Activated T-cell treated with anti-CD3 and anti-CD28 coated beads, Interleukin-2, amount 50 U/mL, for 48 hours (primary cell): ENCODE data around the gene SARNP.
"Not testable (repeated sequence)": the region's sequence is repeated elsewhere in the genome, so short reads cannot be mapped to it uniquely, and the experiment has no call there.

Source experiments
- DNase-seq, 2 experiments: peaks; one replicate each; pipeline ENCODE4 v3.0.0-alpha.2; 2020

The SARNP gene

DNA sequence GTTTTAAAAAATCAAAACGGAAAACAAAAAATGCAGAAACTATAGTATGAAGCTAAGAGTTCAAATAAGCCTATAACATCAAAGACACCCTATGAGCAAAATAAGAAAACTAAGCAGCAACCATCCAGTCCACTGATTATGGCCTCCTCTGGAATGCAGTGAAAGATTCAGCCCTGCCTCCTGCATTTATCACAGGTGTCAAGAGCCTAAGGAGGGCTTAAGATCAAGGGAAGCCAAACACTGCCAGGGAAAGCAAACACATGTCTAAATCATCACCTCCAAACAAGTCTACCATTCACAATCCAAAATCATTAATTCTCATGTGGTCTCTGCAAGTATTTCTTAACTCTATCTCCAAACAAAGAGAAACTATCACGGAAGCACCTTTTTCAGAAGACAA, 28.4 kb downstream of the SARNP start:
- no peak for DNase-seq

DNA sequence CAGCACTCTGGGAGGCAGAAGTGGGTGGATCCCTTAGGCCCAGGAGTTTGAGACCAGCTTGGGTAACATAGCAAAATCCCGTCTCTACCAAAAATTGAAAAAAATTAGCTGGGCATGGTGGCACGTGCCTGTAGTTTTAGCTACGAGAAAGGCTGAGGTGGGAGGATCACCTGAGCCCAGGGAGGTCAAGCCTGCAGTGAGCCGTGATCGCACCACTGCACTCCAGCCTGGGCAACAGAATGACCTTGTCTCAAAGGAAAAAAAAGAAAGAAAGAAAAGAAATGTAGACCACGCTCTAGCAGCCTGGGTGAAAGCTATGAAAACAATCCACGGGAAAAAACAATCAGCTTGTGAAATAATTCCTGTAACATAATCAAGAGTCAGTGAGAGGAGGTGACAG, 29.0 kb downstream of the SARNP start:
- no peak for DNase-seq

DNA sequence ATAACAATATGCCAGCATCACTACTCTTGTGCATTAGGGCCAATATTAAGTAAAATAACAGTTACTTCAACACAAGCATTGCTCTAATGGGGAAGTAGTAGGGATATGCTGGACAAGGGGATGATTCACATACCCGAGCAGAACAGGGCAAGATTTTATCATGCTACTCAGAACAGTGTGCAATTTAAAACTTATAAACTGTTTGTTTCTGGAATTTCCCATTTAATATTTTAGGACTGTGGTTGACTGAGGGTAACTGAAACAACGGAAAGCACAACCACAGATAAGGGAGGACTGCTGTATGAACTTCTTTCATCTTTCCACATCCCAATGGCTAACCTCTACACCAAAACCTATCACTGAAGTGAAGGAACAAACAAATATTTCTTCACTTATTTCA, 36.8 kb downstream of the SARNP start:
- DNase-seq, result no peak

DNA sequence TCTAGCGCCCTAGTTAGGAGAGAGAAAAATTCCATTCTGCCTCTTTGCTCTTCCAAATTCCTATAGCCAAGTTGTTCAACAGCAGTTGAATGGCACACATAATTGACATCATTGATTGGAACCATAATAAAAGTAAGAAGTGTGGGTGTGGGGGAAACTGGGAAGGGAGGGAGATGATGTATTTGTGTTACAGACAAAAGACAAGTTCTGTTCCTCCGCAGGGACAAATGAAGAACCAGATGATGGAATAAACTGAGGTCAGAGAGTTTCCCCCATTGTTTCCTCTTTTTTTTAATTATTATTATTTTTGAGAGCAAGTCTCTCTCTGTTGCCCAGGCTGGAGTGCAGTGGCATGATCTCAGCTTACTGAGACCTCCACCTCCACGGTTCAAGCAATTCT, 39.7 kb downstream of the SARNP start:
- DNase-seq, result no peak

DNA sequence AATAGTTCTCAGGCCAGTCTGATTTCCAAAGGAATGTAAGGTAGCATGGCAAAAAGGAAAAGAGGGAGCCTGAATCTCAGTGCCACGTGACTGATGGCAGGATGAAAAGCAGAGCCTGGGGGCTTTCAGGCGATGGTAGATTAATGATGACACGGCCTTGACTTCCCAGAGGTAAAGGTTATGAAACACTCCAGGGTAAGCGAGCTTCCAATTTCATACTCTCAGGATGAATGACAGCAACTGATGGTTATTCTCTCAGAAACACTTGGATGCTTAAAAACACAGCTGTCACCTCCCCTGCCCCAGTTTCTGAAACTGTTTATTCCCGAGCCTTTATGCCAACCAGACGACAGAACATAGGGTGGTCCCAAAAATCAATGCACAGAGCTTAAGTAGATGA, 45.8 kb downstream of the SARNP start:
- no peak for DNase-seq

DNA sequence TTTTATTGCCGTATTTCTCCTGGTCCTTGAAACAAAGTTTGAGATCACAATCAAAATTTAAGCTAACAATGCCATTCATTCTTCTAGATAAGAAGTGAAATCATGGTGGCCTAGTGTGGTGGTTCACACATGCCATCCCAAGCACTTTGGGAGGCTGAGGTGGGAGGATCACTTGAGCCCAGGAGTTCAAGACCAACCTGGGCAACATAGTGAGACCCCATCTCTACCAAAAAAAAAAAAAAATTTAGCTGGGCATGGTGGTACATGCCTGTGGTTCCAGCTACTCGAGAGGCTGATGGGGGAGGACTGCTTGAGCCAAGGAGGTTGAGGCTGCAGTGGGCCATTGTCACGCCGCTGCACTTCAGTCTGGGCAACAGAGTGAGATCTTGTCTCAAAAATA, 50.4 kb downstream of the SARNP start:
- no peak for DNase-seq

DNA sequence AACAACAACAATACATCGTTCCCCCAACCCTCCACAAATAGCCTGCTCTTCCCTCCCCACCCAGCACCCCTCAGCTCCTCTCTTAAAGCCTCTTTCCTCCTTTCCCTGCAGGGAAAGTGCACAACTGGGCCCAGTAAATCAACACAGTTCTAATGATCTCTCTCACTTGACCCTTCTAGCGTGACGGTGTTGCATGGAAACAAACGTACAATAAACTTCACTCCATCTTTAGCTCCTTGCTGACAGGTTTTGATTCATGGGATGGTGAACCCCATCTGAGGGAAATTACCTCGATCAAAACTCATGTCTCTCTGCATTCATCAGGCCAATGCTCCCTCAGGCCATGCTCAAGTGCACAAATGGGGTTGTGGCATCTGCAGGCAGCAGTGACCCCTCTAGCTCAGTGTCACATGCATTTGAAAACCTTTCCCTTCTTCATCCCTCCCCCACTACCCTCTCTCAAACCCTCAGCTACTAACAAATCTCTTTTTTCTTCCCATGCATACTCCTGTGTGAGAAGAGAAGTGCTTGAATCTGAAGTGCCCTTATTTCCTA, 51.7 kb downstream of the SARNP start:
- DNase-seq, result no peak

DNA sequence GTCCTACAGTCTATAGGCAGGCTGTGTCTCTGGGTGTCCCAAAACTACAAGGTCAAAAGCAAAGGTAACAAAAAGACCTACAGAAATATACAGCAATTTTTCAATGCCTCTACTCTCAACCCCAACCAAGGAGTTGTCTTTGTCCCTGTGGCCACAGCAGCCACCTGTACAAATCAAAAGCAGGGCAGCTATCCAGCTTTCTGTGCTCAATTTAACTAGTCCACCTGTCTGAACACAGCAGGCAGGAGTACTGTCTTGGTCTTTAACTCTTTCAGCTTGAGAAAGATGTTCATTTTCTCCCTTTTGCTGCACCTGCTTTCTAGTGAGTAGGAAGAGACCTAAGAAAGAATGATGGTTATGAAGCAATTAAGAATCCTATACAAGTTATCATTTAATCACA, 54.9 kb downstream of the SARNP start:
- DNase-seq, result no peak

DNA sequence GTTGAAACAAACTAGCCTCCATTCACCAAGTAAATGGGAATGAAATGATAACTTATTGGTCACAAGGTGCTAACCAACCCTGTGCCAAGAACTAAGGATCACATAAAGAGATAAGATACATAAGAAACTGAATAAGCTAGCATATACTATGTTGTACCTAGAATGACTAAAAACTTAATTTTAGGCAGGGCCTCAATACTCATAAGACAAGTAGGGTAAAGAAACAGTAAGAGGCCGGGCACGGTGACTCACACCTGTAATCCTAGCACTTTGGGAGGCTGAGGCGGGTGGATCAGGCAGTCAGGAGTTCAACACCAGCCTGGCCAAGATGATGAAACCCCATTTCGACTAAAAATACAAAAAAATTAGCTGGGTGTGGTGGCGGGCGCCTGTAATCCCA, 56.9 kb downstream of the SARNP start:
- peak; percentile 76 for DNase-seq

DNA sequence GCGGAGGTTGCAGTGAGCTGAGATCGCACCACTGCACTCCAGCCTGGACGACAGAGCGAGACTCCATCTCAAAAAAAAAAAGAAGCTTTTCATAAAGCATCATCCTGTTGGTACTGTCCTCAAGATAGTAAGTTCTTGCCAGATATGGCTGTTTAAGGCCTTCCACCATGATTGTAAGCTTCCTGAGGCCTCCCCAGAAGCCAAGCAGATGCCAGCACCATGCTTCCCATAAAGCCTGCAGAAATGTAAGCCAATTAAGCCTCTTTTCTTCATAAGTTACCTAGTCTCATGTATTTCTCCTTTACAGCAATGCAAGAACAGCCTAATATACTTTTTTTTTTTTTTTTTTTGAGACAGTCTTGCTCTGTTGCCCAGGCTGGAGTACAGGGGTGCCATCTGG, 58.9 kb downstream of the SARNP start:
- DNase-seq, result not testable (repeated sequence)

DNA sequence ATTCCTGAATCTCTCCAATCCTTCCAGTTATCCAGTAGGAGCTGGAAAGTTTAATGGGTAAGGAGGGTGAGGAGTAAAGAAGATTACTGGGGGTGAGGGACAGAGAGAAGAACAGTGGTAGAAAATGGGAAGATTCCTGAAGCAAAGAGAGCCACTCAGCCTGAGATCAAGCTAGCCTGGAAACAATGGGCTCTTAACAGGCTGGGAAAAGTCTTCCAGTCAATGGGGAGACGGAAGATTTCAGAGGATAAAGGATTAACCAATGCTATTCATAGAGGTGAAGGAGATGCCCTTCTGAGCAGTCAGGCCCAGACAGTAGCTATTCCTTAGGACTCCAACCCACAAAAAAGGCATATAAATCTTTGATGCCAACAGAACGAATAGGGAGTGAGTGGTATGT, 59.8 kb downstream of the SARNP start:
- DNase-seq, result no peak

DNA sequence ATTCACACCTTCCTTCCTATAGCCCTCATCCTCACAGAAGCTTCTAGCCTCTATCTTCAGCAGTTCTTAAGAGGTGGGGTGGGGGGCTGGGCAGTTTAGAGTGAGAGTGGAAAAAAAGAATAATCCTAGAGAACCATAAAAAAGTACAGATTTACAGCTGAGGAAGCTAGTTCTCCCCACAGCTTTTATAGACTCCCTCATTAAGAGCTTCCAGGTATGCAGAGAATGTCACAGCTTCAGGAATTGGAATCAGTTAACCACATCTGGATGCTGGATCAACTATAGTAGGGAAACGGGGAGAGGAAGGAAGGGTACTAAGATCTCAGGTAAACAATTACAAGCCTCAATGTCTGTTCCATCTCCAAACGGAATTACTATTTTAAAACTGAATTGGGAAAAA, 62.3 kb downstream of the SARNP start:
- DNase-seq, result no peak

DNA sequence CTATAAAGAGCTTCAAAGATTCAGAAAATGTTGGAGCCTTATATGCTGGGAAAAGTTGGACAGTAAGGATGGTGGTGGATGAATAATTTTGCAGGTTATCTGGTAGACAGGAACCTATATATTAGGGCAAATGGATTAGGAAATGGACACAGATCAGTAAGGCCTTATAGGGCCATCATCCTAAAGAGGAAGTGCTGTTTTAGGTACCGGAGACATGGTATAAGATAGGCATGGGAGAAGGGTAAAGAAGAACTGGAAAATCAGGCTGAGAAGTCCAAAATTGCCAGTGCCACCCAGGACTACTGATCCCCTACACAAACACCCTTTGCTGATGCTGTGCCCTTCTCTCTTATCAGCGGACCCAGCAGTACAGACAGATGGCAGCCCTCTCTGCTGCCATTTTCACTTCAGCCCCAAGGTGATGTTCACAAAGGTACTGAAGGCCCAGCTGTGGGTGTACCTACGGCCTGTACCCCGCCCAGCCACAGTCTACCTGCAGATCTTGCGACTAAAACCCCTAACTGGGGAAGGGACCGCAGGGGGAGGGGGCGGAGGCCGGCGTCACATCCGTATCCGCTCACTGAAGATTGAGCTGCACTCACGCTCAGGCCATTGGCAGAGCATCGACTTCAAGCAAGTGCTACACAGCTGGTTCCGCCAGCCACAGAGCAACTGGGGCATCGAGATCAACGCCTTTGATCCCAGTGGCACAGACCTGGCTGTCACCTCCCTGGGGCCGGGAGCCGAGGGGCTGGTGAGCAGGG, 69.1 kb downstream of the SARNP start:
- DNase-seq, result no peak

DNA sequence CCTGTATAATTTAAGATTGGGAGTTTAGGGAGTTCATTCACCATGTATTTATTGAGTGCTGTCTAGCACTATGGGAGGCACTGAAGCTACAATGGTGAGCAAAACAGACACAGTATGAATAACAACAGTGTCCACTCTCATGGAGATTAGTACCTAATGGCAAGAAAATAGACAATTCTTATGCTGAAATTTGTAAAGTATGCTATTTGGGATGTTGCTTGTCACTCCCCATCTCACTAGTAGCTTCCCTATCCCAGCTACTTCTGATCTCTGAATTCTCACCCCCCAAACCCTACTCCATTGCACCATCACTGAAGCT, 70.7 kb downstream of the SARNP start:
- no peak for DNase-seq

DNA sequence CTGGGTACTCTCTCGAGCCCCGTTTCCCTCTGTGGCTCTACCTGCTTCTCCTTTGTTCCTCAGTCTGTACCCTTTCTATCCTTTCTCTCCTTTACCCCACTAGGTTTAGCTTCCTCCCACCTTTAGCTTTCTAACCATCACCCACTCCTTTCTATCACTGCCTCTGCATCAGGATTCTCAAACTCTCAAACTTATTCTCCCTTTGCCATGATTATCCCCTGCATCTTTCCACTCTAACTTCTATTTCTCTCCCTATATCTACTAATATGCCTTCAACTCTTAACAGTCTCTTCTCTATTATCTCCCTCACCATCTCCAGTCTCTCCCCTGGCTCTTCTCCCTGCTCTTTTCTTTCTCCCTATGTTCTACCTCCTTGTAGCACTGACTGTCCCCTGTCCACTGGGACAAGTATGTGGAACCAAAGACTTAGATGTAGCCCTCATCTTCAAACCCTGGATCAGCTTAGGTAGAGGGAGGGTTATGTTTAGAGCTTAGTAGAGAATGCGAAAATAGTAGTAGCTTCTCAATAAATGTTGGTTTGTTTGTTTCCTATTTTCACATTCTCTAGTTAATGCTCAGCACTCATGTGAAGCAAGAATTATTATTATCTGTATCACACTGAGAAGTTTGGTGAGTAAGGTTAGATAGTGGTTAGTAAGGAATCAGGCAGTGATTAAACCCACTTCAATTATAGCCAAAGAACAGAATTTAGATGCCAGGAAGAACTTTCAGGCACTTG, 71.2 kb downstream of the SARNP start:
- DNase-seq, result no peak

DNA sequence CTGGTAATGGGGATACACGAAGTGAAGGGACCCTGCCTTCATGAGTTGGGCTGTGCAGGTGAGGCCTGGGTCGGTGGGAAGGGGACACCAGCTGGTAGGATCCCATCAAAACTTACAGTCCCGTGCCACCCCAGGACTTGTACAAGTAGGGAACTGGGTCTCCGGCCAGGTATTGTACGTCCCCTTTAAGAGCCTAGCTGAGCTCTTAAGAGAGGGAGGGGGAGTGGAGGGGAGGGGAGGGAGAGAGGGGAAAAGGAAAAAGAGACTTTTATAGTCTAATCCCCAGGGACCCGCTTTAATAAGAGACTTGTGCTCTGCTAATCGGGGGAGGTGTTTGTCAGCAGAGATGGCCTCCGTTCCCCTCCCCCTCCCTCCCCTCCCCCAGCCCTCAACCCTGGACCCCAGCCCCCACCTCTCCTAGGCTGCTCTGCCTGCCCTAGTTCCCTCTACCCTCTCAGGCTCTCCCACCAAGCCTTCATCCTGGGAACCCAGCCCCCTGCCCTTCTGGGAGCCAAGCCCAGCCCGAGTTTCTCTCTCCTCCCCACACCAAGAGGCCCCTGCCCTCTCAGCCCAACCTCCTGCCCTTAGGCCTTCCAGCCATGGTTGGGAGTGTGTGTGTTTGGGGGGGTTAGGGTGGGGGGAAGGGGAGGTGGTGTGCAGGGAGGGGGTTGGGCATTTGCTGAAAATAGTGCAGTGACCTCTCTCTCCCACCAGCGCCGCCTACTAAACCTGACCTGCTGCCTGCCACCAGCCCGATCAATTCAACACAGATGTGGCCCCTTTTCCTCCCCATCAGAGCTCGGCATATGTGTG, 72.0 kb downstream of the SARNP start:
- DNase-seq, result no peak

DNA sequence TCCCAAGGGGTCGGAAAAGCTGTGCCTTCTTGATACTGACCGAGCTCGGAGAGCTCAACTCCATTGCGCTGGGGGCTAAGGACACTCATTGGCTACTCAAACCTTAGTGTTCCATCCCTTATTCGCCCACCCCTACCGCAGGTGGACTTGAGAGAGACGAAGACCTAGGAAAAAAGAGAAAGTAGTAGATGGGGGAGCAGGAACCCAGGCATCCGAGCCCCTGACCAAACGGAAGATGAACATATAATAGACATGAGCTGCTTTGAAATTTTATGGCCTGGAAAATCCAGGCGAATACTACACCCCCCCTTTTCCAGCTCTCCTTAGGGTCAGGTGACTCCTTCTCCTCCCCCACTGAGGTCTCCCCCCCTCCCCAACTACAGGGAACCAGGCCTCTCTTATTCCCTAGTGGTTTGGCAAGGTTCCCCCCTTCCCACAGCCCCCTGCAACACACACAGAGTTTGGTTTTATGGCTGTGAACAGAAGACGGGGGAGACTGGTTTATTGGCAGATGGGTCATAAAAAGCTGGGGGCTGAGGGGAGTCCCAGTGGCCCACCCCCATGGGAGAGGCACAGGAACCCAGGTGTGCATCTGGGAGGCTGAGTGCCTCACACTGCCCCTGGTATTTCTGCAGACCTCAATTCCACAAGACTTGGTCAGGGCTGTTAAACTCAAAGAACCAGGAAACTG, 73.0 kb downstream of the SARNP start:
- DNase-seq, result no peak

DNA sequence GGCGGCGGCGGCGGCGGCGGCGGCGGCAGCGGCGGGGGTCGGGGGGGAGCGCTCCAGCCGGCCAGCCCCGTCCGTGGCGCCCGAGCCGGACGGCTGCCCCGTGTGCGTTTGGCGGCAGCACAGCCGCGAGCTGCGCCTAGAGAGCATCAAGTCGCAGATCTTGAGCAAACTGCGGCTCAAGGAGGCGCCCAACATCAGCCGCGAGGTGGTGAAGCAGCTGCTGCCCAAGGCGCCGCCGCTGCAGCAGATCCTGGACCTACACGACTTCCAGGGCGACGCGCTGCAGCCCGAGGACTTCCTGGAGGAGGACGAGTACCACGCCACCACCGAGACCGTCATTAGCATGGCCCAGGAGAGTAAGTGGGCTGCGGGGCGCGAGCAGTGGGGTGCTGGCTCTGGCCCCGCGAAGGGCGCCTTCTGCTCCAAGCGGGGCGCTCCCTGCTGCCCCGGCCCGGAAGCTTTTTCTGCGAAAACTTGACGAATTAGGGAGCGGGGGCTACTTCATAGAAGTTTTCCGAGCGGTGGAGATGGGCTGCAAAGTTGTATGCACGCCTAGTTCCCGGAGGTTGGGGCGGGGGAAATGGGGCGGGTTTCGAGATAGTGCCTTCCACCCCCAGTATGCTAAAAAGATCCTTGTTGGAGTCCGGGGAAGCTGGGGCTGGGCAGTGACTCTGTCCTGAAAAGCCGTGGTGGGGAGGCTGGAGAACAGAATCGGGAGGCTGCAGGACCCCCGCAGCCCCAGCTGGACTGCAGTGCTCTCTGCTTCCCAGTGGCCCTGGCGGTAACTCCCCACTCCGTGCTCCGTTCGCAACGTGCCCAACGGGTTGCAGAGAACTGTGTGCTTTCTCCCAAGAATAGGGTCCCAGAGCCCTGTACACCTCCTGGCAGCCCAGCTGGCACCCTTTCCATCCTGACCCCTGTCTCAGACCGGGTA, 73.9 kb downstream of the SARNP start:
- peak; percentile 59 to 72 for DNase-seq

DNA sequence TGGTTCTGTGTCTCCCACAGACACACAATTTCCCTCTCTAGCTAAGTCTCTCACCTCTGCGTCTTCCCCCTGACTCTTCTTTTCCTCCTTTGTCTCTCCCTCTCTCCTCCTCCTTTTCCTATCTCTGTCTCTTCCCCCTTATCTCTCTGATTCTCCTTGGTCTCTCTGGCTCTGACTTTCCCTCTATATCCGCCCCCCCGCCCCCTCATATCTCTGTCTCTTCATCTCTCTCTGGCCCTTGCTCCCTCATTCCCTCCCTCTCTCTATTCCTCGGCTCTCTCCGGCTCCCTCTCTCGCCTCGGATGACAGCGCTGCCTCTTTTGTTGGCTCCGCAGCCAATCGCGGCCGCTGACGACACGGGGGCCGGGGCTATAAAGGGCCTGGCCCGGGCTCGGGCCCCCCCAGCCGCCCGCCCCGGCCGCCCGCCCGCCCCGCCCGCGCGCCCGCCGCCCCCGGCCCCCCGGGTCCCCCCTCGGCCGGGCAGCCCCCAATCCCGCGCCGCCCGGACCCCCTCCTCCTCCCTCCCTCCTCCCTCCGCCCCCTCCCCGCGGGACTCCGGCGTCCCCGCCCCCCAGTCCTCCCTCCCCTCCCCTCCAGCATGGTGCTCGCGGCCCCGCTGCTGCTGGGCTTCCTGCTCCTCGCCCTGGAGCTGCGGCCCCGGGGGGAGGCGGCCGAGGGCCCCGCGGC, 74.7 kb downstream of the SARNP start, which contains the start of gene GDF11:
Gene GDF11 (plus strand): TSS at position 404 of the 687 bp plus-strand sequence. CDS start 195 bp downstream, at position 599.
- peak; percentile 80 to 83 for DNase-seq

DNA sequence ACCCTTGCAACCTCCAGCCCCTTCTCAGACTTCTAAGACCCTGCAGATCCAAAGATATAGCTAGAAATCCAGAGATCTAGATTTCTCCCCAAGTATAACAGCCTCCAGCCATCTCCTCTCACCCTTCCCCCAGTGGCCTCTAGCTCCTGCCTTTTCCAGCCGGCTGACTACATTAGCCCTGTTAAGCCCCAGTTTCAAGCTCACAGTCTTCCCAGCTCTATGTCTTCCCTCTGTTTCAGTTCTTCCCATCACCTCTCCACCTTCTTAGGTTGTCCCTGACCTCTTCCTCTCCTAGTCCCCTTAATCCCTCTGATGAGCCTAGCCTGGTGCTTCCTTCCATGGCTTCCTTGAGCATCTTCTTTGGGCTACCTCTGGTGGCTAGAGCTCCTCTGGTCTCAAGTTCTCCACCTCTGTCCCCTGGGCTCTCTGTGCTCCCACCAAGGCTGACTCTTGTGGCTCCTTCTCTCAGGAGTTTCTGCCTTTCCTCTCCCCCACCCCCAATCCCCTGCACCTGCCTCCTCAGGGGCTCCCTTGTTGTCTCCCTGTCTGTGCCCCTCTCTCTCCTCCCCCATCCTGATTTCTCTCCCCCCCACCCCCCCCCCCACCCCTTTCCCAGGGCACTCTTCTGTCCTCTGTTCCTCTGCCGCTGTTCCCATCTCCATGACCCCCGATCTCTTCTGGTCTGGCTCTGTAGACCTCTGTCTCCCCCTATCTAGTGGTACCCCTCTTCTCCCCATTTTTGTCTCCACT, 75.4 kb downstream of the SARNP start:
- no peak for DNase-seq
